Measurements from ENCODE around the gene ST3GAL6. TPM values are rescaled to one million over a fixed set of nuclear protein-coding genes. Genes with fewer than 3 reads are reported as not detected.

The ST3GAL6 gene
- total and polyA plus RNA-seq, 2 of the 13 experiments (the other 11 are each of a cell fraction or from before 2014, with no cell fraction given) = 17.5 to 23.2 TPM

DNA sequence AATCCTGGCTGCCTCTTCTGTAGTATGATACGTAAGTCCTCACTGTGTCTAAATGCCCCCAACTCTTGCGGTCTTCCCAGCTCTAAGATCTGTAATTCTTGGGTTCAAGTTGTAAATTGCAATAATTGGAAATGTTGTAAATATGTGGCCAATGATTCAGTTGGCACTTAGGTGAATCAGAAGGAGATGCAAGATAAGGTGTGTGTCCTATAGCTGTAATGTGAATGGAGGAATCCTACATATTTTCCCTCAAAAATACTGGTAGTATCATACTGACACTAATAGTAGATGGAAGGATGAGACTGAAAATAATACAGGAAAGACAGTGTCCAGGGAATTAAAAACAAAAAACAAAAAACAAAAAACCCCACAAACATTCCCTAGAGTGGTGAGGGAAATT, 3.5 kb upstream of the ST3GAL6 start:
- intact Hi-C loops (cut with micrococcal nuclease; ENCODE audit: unreplicated experiment) = no loop called here
- Histone ChIP-seq H3K79me2 (ENCODE audit: insufficient read depth, low read length) (peaks cover 23% of the 10 kb centered on the region), H3K36me3 (replicated peaks in 1 of 2; ENCODE audit: control insufficient read depth in 1 of 2, insufficient read depth in 2 of 2, low read length in 2 of 2) (peaks cover 2 to 9% of the 10 kb centered on the region in 2 experiments; a peak in 4 of 5 replicates), H3K4me3 (replicated peaks in 1 of 3; ENCODE audit: insufficient read depth in 1 of 3, low read depth in 2 of 3, low read length in 3 of 3) (no peak overlapping the region), H3K27me3 (ENCODE audit: control insufficient read depth in 1 of 2, insufficient read depth in 2 of 2, low read length in 2 of 2) (no peaks in the 10 kb centered on the region), H4K20me1 (ENCODE audit: insufficient read depth, low read length) (no peaks in the 10 kb centered on the region; the same call in 1 of the 2 replicates), H3K4me2 (ENCODE audit: low read depth, low read length) (no peak overlapping the region), H3K27ac (ENCODE audit: extremely low read length, insufficient read depth, low read length) (no peak overlapping the region), H2AFZ (ENCODE audit: low read length) (no peak overlapping the region), H3K9ac (ENCODE audit: insufficient read depth, low read depth, low read length) (no peak overlapping the region), H3K4me1 (ENCODE audit: insufficient read depth, low read length) (no peaks in the 10 kb centered on the region), H3K9me3 (ENCODE audit: low read length) (no peaks in the 10 kb centered on the region)
- ATAC-seq = no peak
- ChIA-PET POLR2A (no interaction called here), CTCF (ENCODE audit: low intra/inter-chr PET ratio, low total read pairs) (no interaction called here)
- in situ Hi-C loops (cut with HindIII; ENCODE audit: extremely low pct_ligation_motif_present, low pct_unique_long_range_greater_than_20kb) = no loop called here
- TF ChIP-seq ZBTB44 (CRISPR knock-in tag; IDR thresholded peaks at IDR 0.05) (no peak), IKZF1 (IDR thresholded peaks at IDR 0.05) (no peak), TRIM24 (CRISPR knock-in tag; IDR thresholded peaks at IDR 0.05) (no peak), ATRX (CRISPR knock-in tag; IDR thresholded peaks at IDR 0.05; ENCODE audit: borderline replicate concordance) (no peak), MXD4 (CRISPR knock-in tag; IDR thresholded peaks at IDR 0.05) (no peak), ZBTB20 (CRISPR knock-in tag; IDR thresholded peaks at IDR 0.05; ENCODE audit: borderline replicate concordance, low read depth) (no peak), CBFB (CRISPR knock-in tag; IDR thresholded peaks at IDR 0.05) (no peak), ZNF788 (CRISPR knock-in tag; IDR thresholded peaks at IDR 0.05; ENCODE audit: borderline replicate concordance) (no peak), CREB1 (IDR thresholded peaks at IDR 0.05) (no peak), CREB1 (CRISPR knock-in tag; IDR thresholded peaks at IDR 0.05) (no peak)
- FAIRE-seq = no peak
- no TSS peak for BruUV-seq (replicated peaks)
- WGBS (ENCODE audit: low lambda C conversion rate) = 96% methylated on average over 2 of the region's 2 CpGs
- DNase-seq (ENCODE audit: low spot score) = no peak
